Fibroblast of villous mesenchyme (primary cell): ENCODE measurements around the gene REEP6. TPM values are rescaled to one million over a fixed set of nuclear protein-coding genes. Genes with fewer than 3 reads are reported as not detected.
A peak's percentile ranks its signal among the peaks of the same experiment; 100 is the strongest.

Experiments used
- DNase-seq: peaks from one replicate; pipeline ENCODE4 v3.0.0-alpha.2; 2010; ENCODE audit warnings: low read depth
- H3K4me3 ChIP-seq: 2 replicates; pipeline ENCODE4 v1.5.1; 2011; ENCODE audit warnings: low read depth, mild to moderate bottlenecking, low read length
- total RNA-seq: library from RNA; depleted of rRNA; stranded (reverse); fragments of >200 nt; gene quantifications from 2 replicates; pipeline ENCODE4 v1.2.3, GENCODE V29; 2012
- TF ChIP-seq, protein P1 (sequence below): IDR thresholded peaks from 2 replicates; pipeline ENCODE4 v1.5.1; 2012; ENCODE audit warnings: low read depth, mild to moderate bottlenecking, low read length; ENCODE audit not compliant: insufficient read depth

The REEP6 gene
- 0.43 and 0.97 TPM in 2 replicates for total RNA-seq

DNA sequence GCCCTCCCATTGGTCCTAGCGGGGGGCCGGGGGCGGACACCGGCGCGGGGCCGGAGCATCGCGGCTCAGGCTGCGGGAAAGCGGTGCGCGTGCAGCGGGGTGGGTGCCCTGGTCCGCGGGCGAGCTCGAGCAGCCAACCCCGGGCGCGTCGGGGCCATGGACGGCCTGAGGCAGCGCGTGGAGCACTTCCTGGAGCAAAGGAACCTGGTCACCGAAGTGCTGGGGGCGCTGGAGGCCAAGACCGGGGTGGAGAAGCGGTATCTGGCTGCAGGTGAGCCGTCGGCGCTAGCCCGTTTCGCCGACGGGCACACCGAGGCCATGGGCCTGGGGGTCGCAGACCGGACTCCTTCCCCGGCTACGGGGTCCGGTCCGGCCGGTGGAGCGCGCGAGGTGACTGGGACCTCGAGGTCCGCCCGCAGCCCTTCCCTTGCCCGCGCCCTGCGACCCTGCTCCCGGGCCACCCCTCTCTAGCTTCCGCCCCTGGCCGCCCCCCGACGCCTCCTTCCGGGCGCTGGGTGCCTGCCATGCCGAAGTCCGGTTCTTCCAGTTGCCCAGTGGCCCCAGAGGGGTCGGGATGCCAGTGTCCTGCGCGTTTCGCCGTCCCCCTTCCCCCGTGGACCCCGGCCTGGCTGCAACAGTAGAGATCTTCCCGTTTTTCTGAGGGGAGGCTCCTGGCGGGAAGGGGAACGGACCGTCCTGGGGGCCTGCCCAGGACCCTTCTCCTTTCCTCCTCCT, at the start of gene REEP6:
REEP6 (plus strand) TSS at position 68 of the 735 bp plus-strand sequence; CDS start at position 157, 89 bp downstream.
- peak within 1 kb of the TSS; percentile 65 for H3K4me3 ChIP-seq
- no peak for DNase-seq
- TF ChIP-seq, protein P1, sequence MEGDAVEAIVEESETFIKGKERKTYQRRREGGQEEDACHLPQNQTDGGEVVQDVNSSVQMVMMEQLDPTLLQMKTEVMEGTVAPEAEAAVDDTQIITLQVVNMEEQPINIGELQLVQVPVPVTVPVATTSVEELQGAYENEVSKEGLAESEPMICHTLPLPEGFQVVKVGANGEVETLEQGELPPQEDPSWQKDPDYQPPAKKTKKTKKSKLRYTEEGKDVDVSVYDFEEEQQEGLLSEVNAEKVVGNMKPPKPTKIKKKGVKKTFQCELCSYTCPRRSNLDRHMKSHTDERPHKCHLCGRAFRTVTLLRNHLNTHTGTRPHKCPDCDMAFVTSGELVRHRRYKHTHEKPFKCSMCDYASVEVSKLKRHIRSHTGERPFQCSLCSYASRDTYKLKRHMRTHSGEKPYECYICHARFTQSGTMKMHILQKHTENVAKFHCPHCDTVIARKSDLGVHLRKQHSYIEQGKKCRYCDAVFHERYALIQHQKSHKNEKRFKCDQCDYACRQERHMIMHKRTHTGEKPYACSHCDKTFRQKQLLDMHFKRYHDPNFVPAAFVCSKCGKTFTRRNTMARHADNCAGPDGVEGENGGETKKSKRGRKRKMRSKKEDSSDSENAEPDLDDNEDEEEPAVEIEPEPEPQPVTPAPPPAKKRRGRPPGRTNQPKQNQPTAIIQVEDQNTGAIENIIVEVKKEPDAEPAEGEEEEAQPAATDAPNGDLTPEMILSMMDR = no peak

DNA sequence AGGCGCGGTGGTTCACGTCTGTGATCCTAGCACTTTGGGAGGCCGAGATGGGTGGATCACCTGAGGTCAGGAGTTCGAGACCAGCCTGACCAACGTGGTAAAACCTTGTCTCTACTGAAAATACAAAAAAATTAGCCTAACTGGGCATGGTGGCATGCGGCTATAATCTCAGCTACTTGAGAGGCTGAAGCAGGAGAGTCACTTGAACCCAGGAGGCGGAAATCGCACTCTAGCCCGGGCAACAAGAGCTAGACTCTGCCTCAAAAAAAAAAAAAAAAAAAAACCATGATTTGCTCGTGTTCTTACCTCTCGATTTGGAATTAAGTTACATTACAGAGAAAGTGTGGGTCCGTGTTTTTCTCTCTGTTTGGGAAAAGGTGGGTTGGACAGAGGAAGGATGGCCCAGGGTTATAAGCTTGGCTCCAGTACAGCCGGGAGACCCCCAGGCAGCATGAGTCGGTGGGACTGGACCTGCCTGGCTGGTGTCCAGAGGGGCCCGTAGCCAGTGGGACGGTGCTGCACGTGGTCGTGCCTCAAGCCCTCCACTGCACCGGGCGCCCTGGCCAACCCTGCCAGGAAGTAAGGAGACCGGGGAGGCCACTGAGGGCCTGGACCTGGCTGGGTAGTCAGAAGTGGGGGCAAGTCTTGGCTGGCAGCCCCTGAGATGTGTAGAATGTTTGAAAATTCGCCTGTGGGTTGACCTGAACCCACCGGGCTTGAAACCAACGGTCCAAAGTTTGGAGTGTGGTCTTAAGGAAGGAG, 49.1 kb upstream of the REEP6 start:
- no peak overlapping the region for H3K4me3 ChIP-seq
- TF ChIP-seq, protein P1 = no peak
- DNase-seq = no peak

DNA sequence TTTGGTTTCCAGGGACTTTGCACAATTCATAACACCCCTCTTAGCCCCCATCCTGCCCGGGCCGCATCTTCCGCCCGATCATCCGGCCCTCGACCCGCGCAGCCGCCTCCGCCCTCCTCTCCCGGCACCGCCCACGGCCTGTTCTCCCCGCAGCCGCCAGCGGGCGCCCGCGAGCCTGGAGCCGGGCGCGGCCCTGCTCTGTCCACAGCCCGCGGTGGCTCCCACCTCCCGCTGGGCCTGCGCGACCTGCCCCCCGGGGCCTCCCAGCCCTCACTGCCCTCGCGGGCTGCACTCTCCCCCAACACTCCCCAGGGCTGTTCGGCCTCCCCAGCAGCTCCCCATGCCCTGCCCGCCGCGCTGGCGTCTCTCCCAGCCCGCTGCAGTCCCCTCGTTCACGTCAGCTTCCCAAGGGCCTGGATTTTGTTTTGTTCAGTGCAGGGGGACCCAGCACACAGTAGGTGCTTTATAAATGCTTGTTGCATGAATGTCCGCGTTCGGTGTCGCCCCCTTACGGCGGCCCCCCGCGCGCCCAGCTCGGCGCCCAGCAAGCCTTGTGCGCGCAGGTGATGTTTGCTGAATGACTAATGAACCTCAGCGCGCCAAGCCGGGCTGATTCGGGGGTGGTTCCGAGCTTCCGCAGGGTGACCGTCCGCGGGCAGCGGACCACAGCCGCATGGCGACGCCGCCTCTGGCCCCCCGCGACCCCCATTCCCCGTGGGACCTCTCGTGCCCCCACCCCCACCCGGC, 45.6 kb upstream of the REEP6 start:
- H3K4me3 ChIP-seq = peak overlapping the region; percentile 56
- no peak for DNase-seq

DNA sequence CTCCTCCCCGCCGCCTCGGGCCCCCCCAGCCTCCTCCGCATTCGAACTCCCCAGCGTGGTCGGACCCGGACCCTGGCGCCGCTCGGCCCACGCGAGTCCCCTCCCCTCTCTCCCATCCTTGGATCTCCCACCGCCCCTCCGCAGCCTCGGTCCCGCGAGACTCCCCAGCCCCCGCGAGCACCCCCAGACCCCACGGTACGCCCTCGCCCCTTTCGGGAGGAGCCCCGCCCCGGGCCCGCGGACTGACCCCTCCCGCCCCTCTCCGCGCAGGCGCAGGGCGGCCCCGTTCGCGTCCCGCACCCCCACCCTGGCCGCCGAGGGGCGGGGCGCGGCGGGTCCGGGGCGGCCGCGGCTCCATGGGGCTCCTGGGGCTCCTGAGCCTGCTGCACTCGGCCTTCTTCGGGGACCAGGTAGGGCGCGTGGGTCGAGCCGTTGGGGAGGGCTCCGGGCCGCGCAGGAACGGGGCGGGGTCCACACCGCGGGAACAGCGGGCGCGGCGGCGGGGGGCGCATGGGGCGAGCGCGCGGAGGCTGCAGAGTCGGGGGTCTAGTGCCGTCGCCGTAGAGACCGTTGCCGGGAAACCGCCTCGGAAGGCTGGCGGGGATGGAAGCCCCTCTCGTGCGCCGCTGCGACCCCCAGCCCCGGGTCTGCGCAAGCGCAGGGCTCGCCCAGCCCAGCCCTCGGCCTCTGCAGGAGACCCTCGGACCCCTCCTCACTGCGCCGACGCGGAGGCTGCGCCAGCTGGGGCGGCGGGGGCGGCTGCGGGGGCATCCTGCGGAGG, 44.9 kb upstream of the REEP6 start:
- TF ChIP-seq, protein P1 = no peak
- peak overlapping the region; percentile 56 for H3K4me3 ChIP-seq
- no peak for DNase-seq

More for the DNA sequence above, 45.6 kb upstream of the REEP6 start:
- TF ChIP-seq, protein P1 = peak; percentile 83

DNA sequence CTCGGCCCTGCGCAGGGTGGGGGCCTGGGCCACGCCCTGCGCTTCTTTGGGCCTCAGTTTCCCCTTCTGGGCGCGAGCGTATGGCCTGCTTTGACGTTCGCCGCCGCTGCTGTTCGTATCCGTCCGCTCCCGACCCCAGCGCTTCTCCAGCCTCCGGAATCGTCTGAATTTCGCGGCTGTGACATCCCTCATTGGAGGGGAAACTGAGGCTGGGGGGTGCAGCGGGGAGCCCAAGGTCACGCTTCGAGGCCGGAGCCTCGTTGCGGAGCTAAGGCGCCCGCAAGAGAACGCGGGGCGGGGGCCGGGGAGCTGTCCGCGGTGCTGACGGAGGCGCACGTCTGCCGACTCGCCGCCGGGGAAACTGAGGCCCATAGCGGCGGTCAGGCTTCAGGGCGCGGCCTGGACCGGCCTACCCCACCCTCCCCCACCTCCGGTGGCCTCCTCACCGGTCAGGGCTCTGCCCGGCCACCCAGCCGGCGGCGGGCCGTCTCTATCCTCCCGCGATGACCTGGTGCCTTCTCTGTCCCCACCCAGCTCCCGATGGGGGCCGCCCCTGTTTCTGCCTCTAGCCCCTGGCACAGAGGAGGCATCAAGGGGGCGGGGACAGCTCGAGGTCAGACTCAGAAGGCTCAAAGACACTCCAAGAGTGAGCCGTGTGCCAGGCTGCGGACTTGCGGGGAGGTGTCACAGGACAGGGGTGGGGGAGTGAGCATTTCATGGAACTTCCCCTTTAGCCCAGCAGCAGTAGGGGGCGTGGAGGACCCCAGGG, 44.1 kb upstream of the REEP6 start:
- TF ChIP-seq, protein P1 = no peak
- no peak overlapping the region for H3K4me3 ChIP-seq
- no peak for DNase-seq
